Esophagus squamous epithelium (tissue), 4 donors: Measurements from ENCODE around the gene MAPKAPK3.

ENCODE experiments used
- CTCF ChIP-seq, 6 experiments: fragments of 450-650 bp in 4 of 6; fragments of 200-600 bp in 2 of 6; sonication (generic) in 2 of 6; IDR thresholded peaks; one replicate each; pipeline ENCODE4 v1.5.1; 2016 to 2019; ENCODE audit warnings: antibody characterized with exemption in 6 of 6, mild to moderate bottlenecking in 4 of 6, moderate library complexity in 4 of 6
- POLR2A ChIP-seq, 4 donors: fragments of 450-650 bp; IDR thresholded peaks; one replicate each; pipeline ENCODE4 v1.6.1; 2017; ENCODE audit warnings: antibody characterized with exemption in 4 of 4, mild to moderate bottlenecking in 4 of 4, moderate library complexity in 3 of 4

GRCh38 chr3:50610992-50611463, 5.9 kb upstream of the MAPKAPK3 start:
- no peak for TF ChIP-seq CTCF (IDR thresholded peaks at IDR 0.05)
- TF ChIP-seq POLR2A (IDR thresholded peaks at IDR 0.05), result no peak
